Measurements from ENCODE around the gene SEC24C. TPM values are rescaled to one million over a fixed set of nuclear protein-coding genes. Genes with fewer than 3 reads are reported as not detected.
"Not testable (repeated sequence)": the region's sequence is repeated elsewhere in the genome, so short reads cannot be mapped to it uniquely, and the experiment has no call there.

Gene SEC24C
- polyA plus RNA-seq, 12 donors: 28.7 to 62.7 (median 49.9) TPM; not detected in 1

- DNase-seq: no peak
Measured at GRCh38 chr10:73769396-73769795, 25.2 kb downstream of the SEC24C start.

DNA sequence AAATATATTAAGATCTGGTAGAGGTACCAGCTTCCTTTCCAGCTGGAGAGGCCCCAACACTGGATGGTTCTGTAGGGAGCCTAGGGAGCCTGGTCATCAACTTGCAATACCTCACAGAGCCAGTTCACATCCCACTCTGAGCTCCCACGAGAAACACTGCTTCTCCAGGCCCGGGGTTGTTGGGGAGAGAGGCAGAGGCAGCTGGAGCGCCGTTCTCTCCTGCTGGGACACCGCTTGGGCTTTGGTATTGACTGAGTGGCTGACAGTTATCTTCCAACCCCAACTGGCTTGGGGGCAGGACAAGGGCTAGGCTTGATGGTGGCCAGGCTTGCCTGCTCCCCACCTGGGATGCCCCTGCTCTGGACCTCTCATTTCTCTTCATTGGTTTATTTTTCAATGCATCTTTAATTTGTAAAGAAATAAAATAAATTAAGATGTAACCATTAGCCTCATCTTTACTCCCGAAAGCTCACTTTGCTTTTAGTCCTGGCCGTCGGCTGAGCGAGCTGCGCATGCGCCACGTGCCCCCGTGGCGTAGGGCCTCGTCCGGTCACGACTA is 27.6 kb downstream of the SEC24C start:
- DNase-seq: peak; percentile 92

DNA sequence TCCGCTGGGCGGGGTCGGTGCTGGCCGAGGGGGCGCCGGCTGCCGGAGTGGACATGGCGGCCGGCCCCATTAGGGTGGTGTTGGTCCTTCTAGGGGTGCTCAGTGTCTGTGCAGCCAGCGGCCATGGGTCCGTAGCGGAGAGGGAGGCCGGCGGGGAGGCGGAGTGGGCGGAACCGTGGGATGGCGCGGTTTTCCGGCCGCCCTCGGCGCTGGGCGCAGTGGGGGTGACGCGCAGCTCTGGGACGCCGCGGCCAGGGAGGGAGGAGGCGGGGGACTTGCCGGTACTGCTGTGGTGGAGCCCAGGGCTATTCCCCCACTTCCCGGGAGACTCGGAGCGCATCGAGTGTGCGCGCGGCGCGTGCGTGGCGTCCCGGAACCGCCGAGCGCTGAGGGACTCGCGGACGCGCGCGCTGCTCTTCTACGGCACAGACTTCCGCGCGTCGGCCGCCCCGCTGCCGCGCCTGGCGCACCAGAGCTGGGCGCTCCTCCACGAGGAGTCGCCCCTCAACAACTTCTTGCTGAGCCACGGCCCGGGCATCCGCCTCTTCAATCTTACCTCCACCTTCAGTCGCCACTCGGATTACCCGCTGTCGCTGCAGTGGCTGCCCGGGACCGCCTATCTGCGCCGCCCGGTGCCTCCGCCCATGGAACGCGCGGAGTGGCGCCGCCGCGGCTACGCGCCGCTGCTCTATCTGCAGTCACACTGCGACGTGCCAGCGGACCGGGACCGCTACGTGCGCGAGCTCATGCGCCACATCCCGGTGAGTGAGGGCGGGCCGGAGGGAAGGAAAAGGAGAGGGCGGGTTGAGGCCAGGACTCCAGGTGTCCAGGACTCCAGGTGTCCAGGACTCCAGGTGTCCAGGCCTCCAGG is 28.3 kb downstream of the SEC24C start:
- DNase-seq: peak; percentile 80

DNA sequence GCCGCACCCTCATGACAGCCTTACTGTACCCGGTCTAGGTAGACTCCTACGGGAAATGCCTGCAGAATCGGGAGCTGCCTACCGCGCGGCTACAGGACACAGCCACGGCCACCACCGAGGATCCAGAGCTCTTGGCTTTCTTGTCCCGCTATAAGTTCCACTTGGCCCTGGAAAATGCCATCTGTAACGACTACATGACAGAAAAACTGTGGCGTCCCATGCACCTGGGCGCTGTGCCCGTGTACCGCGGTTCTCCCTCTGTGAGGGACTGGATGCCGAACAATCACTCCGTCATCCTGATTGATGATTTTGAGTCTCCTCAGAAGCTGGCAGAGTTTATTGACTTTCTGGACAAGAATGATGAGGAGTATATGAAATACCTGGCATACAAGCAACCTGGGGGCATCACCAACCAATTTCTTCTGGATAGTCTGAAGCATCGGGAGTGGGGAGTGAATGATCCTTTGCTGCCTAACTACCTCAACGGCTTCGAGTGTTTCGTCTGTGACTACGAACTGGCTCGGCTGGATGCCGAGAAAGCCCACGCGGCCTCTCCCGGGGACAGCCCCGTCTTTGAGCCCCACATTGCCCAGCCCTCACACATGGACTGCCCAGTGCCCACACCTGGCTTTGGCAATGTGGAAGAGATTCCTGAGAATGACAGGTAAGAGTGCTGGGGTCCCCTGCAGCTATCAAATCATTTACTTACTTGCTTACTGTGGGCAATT is 29.1 kb downstream of the SEC24C start:
- no peak for DNase-seq

DNA sequence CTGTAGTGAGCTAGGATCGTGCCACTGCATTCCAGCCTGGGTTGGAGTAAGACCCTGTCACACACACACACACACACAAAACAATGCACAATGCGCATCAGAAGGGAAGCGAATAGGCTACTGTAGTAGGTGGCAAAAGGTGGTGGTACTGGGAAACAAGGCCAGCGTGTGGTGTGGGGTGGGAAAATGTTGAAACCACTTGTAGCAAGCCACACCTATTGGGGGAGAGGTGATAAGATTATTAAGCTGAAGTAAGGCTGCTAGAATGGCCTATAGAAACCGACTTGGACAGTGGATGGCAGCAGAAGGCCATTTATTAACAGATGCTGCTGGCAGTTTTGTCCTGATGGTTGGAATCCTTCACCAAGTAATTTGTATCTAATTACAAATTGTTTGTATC is 30.5 kb downstream of the SEC24C start:
- no peak for DNase-seq

GRCh38 chr10:73779018-73779417 is 34.8 kb downstream of the SEC24C start:
- DNase-seq: no peak

DNA sequence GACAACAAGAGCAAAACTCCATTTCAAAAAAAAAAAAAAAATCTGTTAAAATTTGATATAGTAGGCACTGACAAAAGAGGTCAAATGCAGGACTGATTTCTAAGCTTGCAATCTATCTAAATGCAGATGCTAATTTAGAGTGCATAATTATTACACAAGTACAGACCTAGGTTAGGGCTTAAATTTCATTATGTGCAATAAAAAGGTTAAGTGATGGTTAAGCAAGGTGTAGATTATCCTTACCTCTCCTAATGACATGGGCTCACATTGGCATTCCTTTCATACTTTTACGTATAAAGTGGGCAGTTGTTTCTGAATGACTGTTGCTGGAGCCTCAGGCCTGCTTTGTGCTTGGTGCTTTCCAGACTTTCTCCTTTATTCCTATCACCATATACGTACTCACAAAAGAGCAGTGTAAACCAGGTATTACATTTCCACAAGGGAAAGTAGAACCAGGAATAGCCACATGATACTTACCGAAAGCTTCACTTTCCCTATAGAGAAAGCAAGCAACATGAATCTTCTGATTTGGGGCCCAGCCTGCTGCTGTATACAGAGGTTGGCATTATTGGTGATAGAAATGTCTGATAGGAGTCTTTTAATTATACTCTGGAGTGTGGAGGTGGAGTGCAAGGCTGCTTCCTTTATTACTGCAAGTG is 35.5 kb downstream of the SEC24C start:
- no peak for DNase-seq

- DNase-seq: no peak
Measured at GRCh38 chr10:73780301-73780700, 36.1 kb downstream of the SEC24C start.

DNA sequence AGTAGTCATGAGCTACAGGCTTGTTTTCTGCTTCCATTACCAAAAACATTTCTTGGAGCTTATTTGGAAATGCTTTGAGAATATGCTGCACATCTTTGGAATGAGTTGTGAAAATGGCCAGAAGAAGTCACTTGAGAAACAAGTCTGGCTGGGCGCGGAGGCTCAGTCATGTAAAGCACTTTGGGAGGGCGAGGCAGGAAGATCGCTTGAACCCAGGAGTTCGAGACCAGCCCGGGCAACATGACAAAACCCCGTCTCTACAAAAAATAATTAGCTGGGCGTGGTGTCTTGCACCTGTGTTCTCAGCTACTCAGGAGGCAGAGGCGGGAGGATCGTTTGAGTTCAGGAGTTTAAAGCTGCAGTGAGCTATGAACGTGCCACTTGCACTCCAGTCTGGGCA is 36.8 kb downstream of the SEC24C start:
- DNase-seq: no peak

DNA sequence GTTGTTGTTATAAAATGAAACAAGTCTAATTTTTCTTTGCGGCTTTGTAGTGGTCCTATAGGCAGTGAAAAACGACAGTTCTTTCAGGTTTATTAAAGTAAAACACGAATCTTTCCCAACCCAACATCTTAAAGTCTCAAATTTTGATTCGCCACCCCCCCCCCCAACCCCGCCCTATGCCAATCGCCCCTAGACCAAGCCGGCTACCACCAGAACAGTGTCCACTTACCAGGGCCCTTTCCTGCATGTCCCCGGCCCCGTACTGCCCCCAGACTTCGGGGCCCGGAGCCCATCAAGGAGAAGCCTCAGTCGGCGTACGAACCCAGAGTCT is 37.3 kb downstream of the SEC24C start:
- DNase-seq: no peak

DNA sequence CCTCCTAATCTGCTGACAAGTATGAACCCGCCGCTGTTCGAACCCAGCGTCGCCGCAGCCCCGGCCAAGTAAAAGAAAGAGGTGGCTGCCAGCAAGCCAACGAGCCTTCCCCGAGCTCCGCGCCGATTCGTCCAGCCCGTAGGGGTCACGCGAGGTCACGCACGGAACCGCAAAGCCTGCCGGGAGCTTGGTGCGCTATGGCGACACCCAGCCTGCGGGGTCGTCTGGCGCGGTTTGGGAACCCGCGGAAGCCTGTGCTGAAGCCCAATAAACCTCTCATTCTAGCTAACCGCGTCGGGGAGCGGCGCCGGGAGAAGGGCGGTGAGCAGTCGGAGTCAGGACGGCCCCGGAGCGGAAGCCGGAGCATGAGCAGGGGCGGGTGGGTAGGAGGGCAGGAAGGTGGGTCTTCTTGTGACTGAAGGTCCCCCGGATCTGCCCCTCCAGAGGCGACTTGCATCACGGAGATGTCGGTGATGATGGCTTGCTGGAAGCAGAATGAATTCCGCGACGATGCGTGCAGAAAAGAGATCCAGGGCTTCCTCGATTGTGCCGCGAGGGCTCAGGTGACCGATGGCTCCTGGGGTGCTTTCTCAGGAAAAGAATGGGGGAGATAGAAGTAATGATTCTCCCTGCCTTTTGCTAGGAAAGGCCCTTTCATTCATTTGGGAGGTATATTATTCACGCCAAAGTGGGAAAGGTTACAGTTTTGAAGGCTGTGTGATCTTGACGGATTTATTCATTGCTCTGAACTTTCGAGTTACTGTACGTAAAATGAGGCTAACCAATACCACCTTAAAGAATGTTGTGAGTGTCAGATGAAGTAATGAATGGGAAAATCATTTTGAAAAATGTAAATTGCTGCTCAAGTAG is 37.9 kb downstream of the SEC24C start, which contains the start of gene CHCHD1:
Gene CHCHD1, plus strand, starts transcription at position 170 of the 870 bp plus-strand sequence. Its CDS starts 28 bp downstream, at position 198.
- DNase-seq: peak; percentile 95

GRCh38 chr10:73782749-73783085 is 38.5 kb downstream of the SEC24C start:
- DNase-seq: no peak

GRCh38 chr10:73785211-73785720 is 41.1 kb downstream of the SEC24C start, which contains the start of gene ZSWIM8:
TSS of gene ZSWIM8 (plus strand) at chr10:73785606. CDS start at chr10:73785879, 273 bp downstream.
- peak; percentile 96 for DNase-seq

GRCh38 chr10:73785721-73786511 is 41.7 kb downstream of the SEC24C start:
- DNase-seq: no peak

- DNase-seq: no peak
Measured at GRCh38 chr10:73786512-73786885, 42.3 kb downstream of the SEC24C start.

DNA sequence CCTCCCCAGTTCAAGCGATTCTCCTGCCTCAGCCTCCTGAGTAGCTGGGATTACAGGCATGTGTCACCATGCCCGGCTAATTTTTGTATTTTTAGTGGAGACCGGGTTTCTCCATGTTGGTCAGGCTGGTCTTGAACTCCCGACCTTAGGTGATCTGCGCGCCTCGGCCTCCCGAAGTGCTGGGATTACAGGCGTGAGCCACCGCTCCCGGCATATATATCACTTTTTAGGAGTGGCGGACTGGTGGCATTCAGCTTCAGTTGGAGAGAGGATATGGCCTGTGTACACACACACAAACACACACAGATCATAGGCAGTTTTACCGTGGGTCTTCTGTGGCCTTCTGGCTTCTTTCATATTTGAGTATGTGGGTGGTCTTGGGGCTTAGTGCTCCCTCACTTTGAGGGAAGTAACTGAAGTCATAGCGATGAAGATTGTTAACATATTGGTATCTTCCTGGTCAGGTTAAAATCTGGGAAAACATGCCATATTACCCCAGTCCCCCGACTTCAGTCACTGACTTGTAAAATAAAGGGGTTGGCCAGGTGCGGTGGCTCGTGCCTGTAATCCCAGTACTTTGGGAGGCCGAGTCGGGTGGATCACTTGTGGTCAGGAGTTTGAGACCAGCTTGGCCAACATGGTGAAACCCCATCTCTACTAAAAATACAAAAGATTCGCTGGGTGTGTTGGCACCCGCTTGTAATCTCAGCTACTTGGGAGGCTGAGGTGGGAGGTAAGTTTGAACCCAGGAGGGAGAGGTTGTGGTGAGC is 43.0 kb downstream of the SEC24C start:
- DNase-seq: not testable (repeated sequence)

DNA sequence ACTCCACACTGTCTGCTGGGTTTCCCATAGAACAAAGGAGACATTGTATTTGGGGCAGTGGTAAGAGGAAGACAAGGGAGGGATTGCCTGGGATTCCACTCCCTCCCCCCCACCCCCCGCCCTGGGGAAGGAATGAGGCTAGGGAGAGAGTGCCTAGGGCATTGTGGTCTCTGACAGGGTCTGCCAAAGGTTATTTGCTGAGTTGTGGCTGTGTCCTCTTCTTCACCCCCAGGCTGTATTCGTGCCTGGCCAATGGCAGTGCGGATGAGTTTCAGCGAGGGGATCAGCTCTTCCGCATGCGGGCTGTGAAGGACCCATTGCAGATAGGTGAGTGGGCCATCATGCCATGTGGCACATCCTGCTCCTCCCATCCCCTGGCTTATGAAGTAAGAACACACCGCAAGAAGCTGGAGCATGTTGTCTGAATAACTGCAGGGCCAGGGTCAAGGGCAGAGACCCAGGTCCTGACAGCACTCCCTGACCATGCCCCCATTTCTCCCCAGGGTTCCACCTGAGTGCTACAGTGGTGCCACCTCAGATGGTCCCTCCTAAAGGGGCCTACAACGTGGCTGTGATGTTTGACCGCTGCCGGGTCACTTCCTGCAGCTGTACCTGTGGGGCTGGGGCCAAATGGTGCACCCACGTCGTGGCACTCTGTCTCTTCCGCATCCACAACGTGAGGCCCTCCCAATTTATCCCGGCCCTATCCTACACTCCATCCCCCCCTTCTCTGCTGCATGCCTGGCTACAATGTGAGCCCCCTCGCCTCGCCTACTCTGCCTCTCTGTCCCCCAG is 44.9 kb downstream of the SEC24C start:
- DNase-seq: no peak

DNA sequence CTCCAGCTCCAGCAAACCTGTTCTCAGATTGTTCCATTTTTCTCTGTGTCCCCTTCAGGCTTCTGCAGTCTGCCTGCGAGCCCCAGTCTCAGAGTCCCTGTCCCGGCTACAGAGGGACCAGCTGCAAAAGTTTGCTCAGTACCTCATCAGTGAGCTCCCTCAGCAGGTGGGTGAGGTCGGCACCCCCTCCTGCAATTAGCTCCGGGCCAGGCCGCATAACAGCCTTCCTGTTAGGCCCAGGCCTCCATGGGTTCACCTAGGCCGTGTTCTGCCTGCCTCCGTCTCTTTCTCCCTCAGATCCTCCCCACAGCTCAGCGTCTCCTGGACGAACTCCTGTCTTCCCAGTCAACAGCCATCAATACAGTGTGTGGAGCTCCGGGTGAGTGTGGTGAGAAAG is 45.5 kb downstream of the SEC24C start:
- no peak for DNase-seq

All from muscle of arm (tissue), 12 donors.